Germinal center (tissue), 1 donor: ENCODE measurements around the gene LRRN4.

Experiments used
- DNase-seq: peaks from one replicate; pipeline ENCODE4 v3.0.0; 2012; ENCODE audit warnings: mixed read lengths, low spot score

LRRN4 gene

GRCh38 chr20:6030453-6031080 is 23.3 kb downstream of the LRRN4 start:
- DNase-seq = no peak

GRCh38 chr20:6029538-6029937 is 24.3 kb downstream of the LRRN4 start:
- DNase-seq = no peak

- no peak for DNase-seq
Observed at GRCh38 chr20:6028818-6029217, 25.0 kb downstream of the LRRN4 start.

GRCh38 chr20:6026051-6026450 is 27.8 kb downstream of the LRRN4 start:
- no peak for DNase-seq

- no peak for DNase-seq
Observed at GRCh38 chr20:6024768-6025167, 29.1 kb downstream of the LRRN4 start.

- no peak for DNase-seq
Observed at GRCh38 chr20:6017880-6018279, 36.0 kb downstream of the LRRN4 start.

GRCh38 chr20:6017467-6017866 is 36.4 kb downstream of the LRRN4 start:
- DNase-seq = no peak

- no peak for DNase-seq
Observed at GRCh38 chr20:6014957-6015356, 38.9 kb downstream of the LRRN4 start.

- DNase-seq = no peak
Observed at GRCh38 chr20:6014017-6014416, 39.8 kb downstream of the LRRN4 start.

- DNase-seq = no peak
Observed at GRCh38 chr20:6012179-6012578, 41.7 kb downstream of the LRRN4 start.

- DNase-seq = no peak
Observed at GRCh38 chr20:6008254-6008653, 45.6 kb downstream of the LRRN4 start.

GRCh38 chr20:6007529-6008103 is 46.2 kb downstream of the LRRN4 start:
- no peak for DNase-seq

- DNase-seq = no peak
Observed at GRCh38 chr20:6007094-6007528, 46.7 kb downstream of the LRRN4 start.

- DNase-seq = no peak
Observed at GRCh38 chr20:6006603-6006949, 47.3 kb downstream of the LRRN4 start.

GRCh38 chr20:6000871-6001270 is 53.0 kb downstream of the LRRN4 start:
- no peak for DNase-seq

- DNase-seq = no peak
Observed at GRCh38 chr20:5999783-6000182, 54.1 kb downstream of the LRRN4 start.

GRCh38 chr20:5996765-5997164 is 57.1 kb downstream of the LRRN4 start:
- DNase-seq = peak; percentile 12

GRCh38 chr20:5991623-5992441 is 62.0 kb downstream of the LRRN4 start:
- no peak for DNase-seq

GRCh38 chr20:5990946-5991345 is 62.9 kb downstream of the LRRN4 start:
- DNase-seq = no peak
